ENCODE measurements around the gene IRAK1.
A peak's percentile ranks its signal among the peaks of the same experiment; 100 is the strongest.

The IRAK1 gene

DNA sequence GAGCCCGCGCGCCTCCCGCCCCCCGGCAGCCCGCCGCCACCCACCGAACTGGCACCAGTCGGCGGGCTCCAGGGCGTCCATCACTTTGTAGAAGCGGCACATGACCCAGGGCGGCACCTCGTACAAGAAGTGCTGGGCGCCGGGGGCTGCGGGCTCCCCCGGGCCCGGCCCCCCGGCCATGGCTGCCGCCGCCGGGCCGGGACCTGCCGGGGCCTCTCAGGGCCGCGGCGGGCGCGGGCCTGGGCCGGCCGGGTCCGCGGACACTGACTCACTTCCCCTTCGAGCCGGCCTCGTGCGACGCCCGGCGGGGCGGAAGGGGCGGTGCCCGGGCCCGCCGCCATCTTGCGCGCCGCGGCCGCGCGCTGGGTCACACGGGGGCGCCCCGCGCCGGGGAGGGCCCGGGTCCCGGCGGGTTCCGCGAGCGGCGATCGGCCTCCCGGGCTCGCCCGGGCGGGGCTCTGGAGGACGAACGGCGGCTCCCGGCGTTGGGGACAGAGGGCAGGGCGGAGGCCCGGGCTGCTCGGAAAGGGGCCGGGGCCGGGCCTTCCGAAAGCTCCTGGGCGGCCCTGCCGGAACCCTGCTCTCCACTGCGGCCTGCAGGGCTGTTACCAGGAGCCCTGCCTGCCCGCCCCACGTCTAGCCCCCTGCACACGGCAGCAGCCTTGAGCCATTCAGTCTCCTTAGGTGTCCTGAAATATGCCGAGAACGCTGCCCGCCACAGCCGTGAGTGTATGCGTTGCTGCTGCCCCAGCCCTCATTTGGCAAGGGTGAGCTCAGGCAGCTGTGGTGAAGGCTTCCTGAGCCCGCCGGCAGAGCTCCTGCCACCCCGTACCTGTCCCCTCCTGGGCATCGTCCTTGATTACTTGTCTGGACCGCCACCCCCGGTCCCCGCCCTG lies at the start of gene IRAK1:
Gene IRAK1, minus strand, starts transcription at position 270 of the 896 bp plus-strand sequence. Its CDS starts 90 bp downstream, at position 180.
- DNase-seq = peak in 1 of 2 donors; percentile 39

DNA sequence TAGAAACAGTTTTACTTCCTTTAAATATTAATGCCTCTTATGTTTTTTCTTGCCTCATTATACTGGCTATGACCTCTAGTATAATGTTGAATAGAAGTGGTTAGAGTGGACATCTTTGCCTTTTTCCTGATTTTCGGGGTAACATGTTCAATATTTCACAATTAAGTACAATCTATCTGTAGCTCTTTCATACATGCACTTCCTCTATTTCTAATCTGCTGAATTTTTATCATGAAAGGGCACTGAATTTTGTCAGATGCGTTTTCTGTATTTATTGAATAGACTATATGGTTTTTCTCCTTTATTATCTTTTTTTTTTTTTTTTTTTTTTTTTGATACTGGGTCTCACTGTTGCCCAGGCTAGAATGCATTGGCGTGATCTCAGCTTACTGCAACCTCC lies 48.9 kb upstream of the IRAK1 start:
- DNase-seq = no peak

- DNase-seq = no peak
Measured at GRCh38 chrX:154064637-154065435, 45.1 kb upstream of the IRAK1 start.

DNA sequence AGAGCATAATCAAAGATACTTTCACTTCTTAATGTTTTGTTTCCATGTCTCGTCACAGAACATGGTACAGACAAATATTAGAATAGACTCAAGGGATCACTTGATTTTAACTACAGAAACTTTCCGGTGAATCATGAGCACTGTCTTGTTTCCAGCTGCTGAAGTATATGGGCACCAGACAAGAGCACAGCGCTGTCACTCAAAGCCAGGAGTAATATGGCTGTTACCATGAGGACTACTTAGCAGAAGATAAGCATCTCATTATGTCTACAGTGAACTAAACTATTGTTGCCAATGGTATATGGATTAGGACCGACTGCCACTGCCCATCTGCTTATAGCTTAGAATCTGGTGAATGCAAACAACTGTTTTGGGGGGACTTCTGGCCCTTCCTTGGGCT lies 43.5 kb upstream of the IRAK1 start:
- DNase-seq = no peak

GRCh38 chrX:154061801-154062200 lies 42.1 kb upstream of the IRAK1 start:
- DNase-seq = no peak

GRCh38 chrX:154059729-154060245 lies 40.1 kb upstream of the IRAK1 start:
- no peak for DNase-seq

- no peak for DNase-seq
Measured at GRCh38 chrX:154059231-154059630, 39.5 kb upstream of the IRAK1 start.

DNA sequence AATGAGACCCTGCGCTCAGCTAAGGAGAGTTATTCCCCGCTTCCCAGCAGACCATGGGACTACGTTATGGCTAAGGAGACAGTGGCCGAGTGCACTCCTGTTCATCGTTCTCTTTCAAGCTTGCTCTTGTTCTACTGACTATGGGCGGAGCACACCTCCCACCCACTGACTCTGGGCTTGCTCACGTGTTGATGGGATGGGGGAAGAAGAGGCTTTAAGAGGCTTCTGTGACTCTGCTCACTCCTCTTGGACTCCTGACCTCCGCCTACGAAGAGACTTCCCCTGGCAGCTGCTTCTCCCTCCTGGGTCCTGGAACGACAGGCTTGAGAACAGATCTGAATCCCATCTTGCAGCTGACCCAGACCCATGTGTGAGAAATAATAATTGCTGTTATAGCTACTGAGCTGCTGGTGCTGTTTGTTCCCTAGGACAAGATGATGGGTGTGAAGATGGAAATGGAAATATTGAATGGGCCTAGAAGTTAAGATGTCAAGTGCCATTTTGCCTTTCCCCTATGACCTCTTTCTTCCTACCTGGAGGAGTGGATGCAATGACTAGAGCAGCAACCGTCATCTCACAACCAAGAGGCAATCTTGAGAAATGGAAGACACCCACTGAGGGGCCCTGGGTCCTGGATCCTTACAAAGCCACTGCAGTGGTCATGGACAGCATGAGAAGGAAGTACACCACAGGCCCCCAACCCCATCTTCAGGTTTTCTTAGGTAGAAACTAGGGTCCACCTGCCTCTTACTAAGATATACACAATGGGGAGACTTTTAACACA lies 38.7 kb upstream of the IRAK1 start:
- no peak for DNase-seq

DNA sequence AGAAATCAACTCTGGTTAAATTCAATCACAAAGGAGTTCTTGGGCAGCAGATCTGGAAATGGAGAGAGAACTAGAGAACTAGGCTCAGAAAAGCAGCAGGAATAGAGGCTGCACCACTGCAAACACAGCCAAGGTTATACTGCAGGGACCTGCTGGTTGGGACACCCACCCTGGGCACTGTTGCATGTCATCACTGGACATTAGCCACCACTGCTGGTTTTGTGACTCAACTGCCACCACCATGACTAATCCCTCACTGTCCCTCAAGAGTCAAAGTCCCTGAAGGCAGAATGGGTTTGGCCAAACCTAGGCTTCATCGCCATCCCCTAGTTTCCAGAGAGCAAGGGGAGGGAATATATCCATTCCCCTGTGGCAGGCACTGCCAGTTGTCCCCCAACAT lies 38.1 kb upstream of the IRAK1 start:
- DNase-seq = no peak

DNA sequence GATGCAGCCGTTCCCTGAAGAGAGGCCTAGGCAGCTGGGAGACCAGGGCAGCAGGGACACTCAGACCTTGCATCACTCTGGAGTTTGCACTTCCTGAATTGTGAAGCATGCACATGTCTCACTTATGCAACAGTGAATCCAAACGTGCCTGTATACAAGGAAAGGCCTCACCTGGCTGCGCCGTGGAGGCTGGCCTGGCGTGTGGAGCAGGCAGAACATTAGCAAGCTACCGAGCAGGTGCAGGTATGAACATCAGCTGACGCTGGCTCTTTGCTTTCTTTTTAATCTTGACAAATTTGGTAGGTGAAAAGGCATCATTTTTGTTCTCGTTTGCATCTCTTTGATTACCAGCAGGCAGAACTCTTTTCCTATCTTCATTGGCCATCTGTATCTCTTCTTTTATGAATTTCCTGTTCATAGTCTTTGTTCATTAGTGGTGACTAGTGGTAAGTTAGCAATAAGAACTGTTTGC lies 37.1 kb upstream of the IRAK1 start:
- no peak for DNase-seq

DNA sequence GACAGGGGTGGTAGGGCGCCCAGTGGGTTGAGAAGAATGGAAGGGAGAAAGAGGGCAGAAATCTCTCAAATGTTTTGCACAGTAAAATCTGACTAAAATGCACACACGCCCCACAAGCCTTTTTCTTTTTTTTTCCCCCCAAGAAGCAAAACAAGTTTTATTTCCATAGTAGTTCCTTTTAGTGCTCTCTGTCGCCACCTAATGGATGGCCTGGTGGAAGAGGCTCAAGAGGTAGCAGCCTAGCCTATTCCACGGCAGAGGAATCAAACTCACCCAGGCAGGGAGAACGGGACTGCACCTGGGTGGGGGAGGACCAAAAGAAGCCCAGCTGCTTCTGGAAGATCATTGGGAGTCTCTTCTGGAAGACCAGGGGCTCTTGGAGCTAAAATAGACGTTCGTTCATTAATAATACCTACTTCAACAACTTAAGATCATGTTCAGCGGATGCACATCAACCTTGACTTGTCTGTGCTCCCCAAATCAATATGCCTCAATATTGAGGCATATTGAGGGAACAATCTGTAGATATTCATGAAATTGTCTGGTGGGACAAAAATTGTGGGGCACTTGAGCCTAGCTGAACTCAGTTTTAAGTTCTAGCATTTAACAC lies 31.6 kb upstream of the IRAK1 start:
- peak; percentile 20 to 37 for DNase-seq

DNA sequence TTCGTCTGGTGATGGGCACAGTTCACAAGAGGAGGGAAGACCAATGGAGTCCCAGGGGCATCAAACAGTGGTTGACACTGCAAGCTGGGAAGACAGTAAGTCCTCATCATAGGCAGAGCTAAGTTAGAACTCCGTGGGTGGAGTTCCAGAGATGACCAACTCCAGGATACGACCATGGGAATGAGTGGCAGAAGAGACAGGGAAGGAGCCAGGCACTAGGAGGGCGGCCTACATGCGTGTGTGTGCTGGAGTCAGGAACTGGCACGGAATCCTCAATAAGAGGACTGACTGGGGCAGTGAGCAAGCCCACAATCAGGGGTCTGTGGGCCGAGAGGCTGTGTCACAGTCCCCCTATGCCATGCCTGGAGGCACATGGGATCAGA lies 30.4 kb upstream of the IRAK1 start:
- DNase-seq = no peak

GRCh38 chrX:154049209-154050112 lies 29.8 kb upstream of the IRAK1 start:
- DNase-seq = no peak

GRCh38 chrX:154048398-154048797 lies 28.7 kb upstream of the IRAK1 start:
- no peak for DNase-seq

- DNase-seq = no peak
Measured at GRCh38 chrX:154046940-154047610, 27.4 kb upstream of the IRAK1 start.

DNA sequence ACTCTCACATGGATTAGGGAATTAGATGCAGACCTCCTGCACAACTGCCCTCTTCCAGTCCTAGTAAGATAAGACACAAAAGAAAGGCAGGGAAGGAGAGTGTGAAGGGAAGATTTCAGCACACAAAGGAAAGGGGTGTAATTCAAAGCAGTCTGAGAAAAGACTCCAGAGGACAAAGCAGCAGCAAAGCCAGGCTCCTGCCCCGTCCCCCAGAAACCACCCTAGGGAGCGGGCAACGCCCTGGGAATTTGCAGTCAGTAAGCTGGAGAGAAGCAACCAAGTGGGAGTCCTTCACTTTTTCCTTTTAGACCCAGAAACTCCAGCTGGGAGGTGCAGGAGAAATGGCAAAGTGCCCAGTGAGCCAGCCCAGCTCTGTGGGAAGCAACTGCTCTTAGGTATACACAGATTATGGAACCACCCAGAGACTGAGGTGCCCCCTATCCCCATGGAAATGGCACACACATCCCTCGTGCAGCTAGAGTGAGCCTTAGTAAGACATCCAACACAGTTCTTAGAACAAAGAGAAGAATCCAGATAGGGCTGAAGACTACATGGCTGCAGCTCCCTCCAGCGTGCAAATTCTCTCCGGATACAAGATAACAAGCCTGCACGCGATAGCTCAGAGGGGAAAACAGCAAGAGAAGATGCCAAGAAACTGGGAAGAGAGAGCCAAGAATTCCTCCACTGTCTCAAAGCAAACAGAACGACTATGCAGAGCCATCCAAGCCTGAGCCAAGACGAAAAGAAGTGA lies 26.5 kb upstream of the IRAK1 start:
- peak in 1 of 2 donors; percentile 41 for DNase-seq

- DNase-seq = no peak
Measured at GRCh38 chrX:154044091-154044490, 24.4 kb upstream of the IRAK1 start.

GRCh38 chrX:154043003-154043763 lies 23.5 kb upstream of the IRAK1 start:
- no peak for DNase-seq

GRCh38 chrX:154040863-154041262 lies 21.2 kb upstream of the IRAK1 start:
- no peak for DNase-seq
